Loucy (cell line): Measurements from ENCODE around the gene TBCCD1.

Experiments used
- EZH2phosphoT487 ChIP-seq: fragments of 200-600 bp; IDR thresholded peaks from 2 replicates; pipeline ENCODE4 v1.6.1; 2018; ENCODE audit warnings: antibody characterized with exemption, mild to moderate bottlenecking, moderate library complexity, borderline replicate concordance
- TF ChIP-seq, protein P1 (sequence below): fragments of 200-600 bp; sonication (generic); conservative IDR thresholded peaks from 2 replicates; pipeline ENCODE4 v1.5.1; 2014; ENCODE audit warnings: mild to moderate bottlenecking, antibody characterized with exemption, low read length

GRCh38 chr3:186524616-186525015 is 42.5 kb downstream of the TBCCD1 start:
- TF ChIP-seq, protein P1, sequence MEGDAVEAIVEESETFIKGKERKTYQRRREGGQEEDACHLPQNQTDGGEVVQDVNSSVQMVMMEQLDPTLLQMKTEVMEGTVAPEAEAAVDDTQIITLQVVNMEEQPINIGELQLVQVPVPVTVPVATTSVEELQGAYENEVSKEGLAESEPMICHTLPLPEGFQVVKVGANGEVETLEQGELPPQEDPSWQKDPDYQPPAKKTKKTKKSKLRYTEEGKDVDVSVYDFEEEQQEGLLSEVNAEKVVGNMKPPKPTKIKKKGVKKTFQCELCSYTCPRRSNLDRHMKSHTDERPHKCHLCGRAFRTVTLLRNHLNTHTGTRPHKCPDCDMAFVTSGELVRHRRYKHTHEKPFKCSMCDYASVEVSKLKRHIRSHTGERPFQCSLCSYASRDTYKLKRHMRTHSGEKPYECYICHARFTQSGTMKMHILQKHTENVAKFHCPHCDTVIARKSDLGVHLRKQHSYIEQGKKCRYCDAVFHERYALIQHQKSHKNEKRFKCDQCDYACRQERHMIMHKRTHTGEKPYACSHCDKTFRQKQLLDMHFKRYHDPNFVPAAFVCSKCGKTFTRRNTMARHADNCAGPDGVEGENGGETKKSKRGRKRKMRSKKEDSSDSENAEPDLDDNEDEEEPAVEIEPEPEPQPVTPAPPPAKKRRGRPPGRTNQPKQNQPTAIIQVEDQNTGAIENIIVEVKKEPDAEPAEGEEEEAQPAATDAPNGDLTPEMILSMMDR, result no peak
- TF ChIP-seq EZH2phosphoT487, result no peak
